Endodermal cell (in vitro differentiated cells): ENCODE results near the gene CCS. TPM values are rescaled to one million over a fixed set of nuclear protein-coding genes. Genes with fewer than 3 reads are reported as not detected.
"Not testable (repeated sequence)": the region's sequence is repeated elsewhere in the genome, so short reads cannot be mapped to it uniquely, and the experiment has no call there.

Source experiments
- DNase-seq: peaks from one replicate; pipeline ENCODE4 v3.0.0-alpha.2; 2017
- H3K27ac ChIP-seq: 2 replicates; pipeline ENCODE4 v1.5.1; 2013; ENCODE audit warnings: mild to moderate bottlenecking, low read depth, low read length, moderate library complexity
- H3K27me3 ChIP-seq: 2 replicates; pipeline ENCODE4 v1.6.1; 2013; ENCODE audit warnings: mild to moderate bottlenecking, low read length, moderate library complexity; ENCODE audit not compliant: insufficient read depth, control insufficient read depth, poor library complexity, severe bottlenecking
- H3K36me3 ChIP-seq: 2 replicates; pipeline ENCODE4 v1.7.0; 2013; ENCODE audit warnings: mild to moderate bottlenecking, low read length, moderate library complexity; ENCODE audit not compliant: control insufficient read depth, insufficient read depth
- H3K4me1 ChIP-seq: one replicate; pipeline ENCODE4 v1.7.0; 2013; ENCODE audit warnings: low read length; ENCODE audit not compliant: control insufficient read depth, insufficient read depth
- H3K4me3 ChIP-seq: 2 replicates; pipeline ENCODE4 v1.5.1; 2013; ENCODE audit warnings: mild to moderate bottlenecking, low read length, moderate library complexity
- H3K9ac ChIP-seq: 2 replicates; pipeline ENCODE4 v1.6.1; 2013; ENCODE audit warnings: mild to moderate bottlenecking, low read length, moderate library complexity; ENCODE audit not compliant: poor library complexity, severe bottlenecking; ENCODE audit errors: extremely low read depth
- H3K9me3 ChIP-seq: 2 replicates; pipeline ENCODE4 v1.6.1; 2013; ENCODE audit warnings: mild to moderate bottlenecking, low read length, moderate library complexity; ENCODE audit not compliant: control insufficient read depth
- H3K27ac Mint-ChIP-seq: 2 replicates; pipeline ENCODE4 v1.8.0; 2020; ENCODE audit warnings: mixed read lengths
- H3K27me3 Mint-ChIP-seq: 2 replicates; pipeline ENCODE4 v1.8.0; 2021; ENCODE audit warnings: mild to moderate bottlenecking, mixed read lengths; ENCODE audit not compliant: insufficient read depth
- H3K36me3 Mint-ChIP-seq: 2 replicates; pipeline ENCODE4 v1.8.0; 2020; ENCODE audit warnings: low read depth, mixed read lengths
- H3K4me1 Mint-ChIP-seq: 2 replicates; pipeline ENCODE4 v1.8.0; 2020; ENCODE audit warnings: mixed read lengths
- H3K4me3 Mint-ChIP-seq: 2 replicates; pipeline ENCODE4 v1.8.0; 2020; ENCODE audit warnings: mild to moderate bottlenecking, moderate library complexity, mixed read lengths
- H3K9me3 Mint-ChIP-seq: 2 replicates; pipeline ENCODE4 v1.8.0; 2020; ENCODE audit warnings: mild to moderate bottlenecking, mixed read lengths
- WGBS, 2 experiments: methylation state at CpG; one replicate each; pipeline versions ENCODE4 v1.1.5 to v1.1.7; 2013; ENCODE audit warnings: missing lambda C conversion rate in 2 of 2, mixed read lengths in 1 of 2; ENCODE audit not compliant: insufficient coverage in 1 of 2, insufficient read length in 1 of 2; 5-methylcytosine and 5-hydroxymethylcytosine counted together
- long read RNA-seq, 4 experiments: library from polyadenylated mRNA in 2 of 4; library from RNA in 1 of 4; library from capped mRNA in 1 of 4; stranded (forward) in 3 of 4; unstranded in 1 of 4; transcript quantifications; one replicate each; pipeline ENCODE4 v2.0.0, GENCODE V29; 2020 to 2021; ENCODE audit warnings: inconsistent platforms in 1 of 4
- polyA plus RNA-seq, 2 experiments: library from polyadenylated mRNA; stranded (reverse); fragments of 50-300 nt; gene quantifications; one replicate each; pipeline ENCODE4 v1.2.3, GENCODE V29; 2013
- total RNA-seq, 2 donors: library from RNA; stranded (reverse); fragmentation: NEBNext Ultra II Directional in 1 of 2; extraction: Animal tissue kit (Norgen Biotek cat#: 25700) in 1 of 2; gene quantifications; 2 replicates in 1 of 2; 3 replicates in 1 of 2; pipeline ENCODE4 v1.2.1, GENCODE V29; 2021
- TF ChIP-seq, protein P1 (sequence below): fragments of 200-600 bp; sonication (generic); conservative IDR thresholded peaks from 2 replicates; pipeline ENCODE4 v1.5.0; 2021; ENCODE audit warnings: antibody characterized with exemption, mild to moderate bottlenecking

The CCS gene, protein sequence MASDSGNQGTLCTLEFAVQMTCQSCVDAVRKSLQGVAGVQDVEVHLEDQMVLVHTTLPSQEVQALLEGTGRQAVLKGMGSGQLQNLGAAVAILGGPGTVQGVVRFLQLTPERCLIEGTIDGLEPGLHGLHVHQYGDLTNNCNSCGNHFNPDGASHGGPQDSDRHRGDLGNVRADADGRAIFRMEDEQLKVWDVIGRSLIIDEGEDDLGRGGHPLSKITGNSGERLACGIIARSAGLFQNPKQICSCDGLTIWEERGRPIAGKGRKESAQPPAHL
- total RNA-seq: 10 to 100 TPM; 62.9 to 64.7 TPM
- 58.9 TPM for polyA plus RNA-seq (2013, experiment 1 of 2)
- polyA plus RNA-seq (2013, experiment 2 of 2): 51.7 TPM
- long read RNA-seq, experiment 1, transcript CCS-208 (8 exons, 1,430 nt): major isoform, 15 of 25 reads
- long read RNA-seq, experiment 1, partial matches to known transcripts: 1 of 25 reads
- long read RNA-seq, experiment 1, other reads (novel, unspliced or antisense): 3 of 25 reads
- long read RNA-seq, experiment 2, transcript CCS-205 (7 exons, 1,196 nt): minor isoform, 5 of 43 reads
- long read RNA-seq, experiment 2, transcript CCS-208 (8 exons, 1,430 nt): major isoform, 25 of 43 reads
- long read RNA-seq, experiment 2, partial matches to known transcripts: 0 of 43 reads
- long read RNA-seq, experiment 2, other reads (novel, unspliced or antisense): 13 of 43 reads
- long read RNA-seq, experiment 3, transcript CCS-205 (7 exons, 1,196 nt): minor isoform, 40 of 141 reads
- long read RNA-seq, experiment 3, transcript CCS-208 (8 exons, 1,430 nt): major isoform, 61 of 141 reads
- long read RNA-seq, experiment 3, partial matches to known transcripts: 3 of 141 reads
- long read RNA-seq, experiment 3, other reads (novel, unspliced or antisense): 37 of 141 reads
- long read RNA-seq, experiment 4, transcript CCS-208 (8 exons, 1,430 nt): major isoform, 233 of 314 reads
- long read RNA-seq, experiment 4, transcript CCS-205 (7 exons, 1,196 nt): minor isoform, 37 of 314 reads
- long read RNA-seq, experiment 4, partial matches to known transcripts: 14 of 314 reads
- long read RNA-seq, experiment 4, other reads (novel, unspliced or antisense): 27 of 314 reads

DNA sequence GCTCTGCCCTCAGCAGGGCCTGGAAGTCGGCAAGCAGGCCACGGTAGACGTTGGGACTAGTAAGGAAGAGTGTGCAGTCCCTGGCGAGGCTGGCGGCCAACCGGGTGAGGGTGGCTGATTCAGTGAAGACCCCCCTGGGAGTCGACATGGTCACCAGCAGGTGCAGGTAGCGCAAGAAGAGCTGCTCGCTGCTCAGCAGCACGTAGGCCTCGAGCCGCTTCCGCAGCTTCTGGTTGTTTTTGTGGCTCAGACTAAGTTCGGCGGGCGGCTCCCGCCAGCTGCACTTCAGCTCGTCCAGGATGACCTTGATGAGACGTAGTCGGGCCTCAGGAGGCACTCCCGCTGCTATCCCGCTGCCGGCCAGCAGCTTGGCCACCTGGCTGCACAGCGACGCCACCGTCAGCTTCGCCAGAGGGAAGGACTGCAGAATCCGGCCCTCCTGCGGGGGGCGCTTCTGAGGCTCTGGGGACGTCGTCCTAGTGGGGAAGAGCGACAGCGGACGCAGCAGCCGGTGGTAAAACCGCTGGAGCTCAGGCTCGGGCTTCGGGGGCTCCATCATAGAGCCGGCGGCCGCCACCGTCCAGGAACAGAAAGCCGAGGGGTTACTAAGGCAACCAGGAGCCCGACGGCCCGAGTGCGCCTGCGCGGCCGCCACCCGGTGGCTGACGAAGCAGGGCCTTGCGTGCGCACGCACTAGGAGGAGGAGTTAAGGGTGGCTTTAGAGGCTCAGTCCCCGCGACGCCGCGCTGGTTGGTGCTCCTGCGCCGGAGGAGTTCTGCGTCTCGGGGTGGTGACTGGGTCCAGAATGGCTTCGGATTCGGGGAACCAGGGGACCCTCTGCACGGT lies at the start of gene CCS, which contains the start of gene CCDC87:
CCS (plus strand) TSS at position 729 of the 846 bp plus-strand sequence; CDS start at position 806, 77 bp downstream.
CCDC87 (minus strand) TSS at position 607 of the 846 bp plus-strand sequence; CDS start at position 559, 48 bp downstream.
- DNase-seq: peak; percentile 98
- Histone ChIP-seq H3K36me3 (peaks cover 5% of the 10 kb centered on the region), H3K27ac (peak within 1 kb of the TSS; percentile 71), H3K4me3 (peak within 1 kb of the TSS; percentile 94), H3K9me3 (peaks cover 26% of the 10 kb centered on the region), H3K9ac (peak within 1 kb of the TSS; percentile 67), H3K27me3 (no peaks in the 10 kb centered on the region), H3K4me1 (no peaks in the 10 kb centered on the region)
- peak within 1 kb of the TSS; percentile 98 for H3K27ac Mint-ChIP-seq
- WGBS, 2 experiments: 19 to 20% methylated on average over 25 to 68 of the region's 68 CpGs
- peaks cover 31% of the 10 kb centered on the region for H3K9me3 Mint-ChIP-seq
- H3K27me3 Mint-ChIP-seq: peaks cover 25% of the 10 kb centered on the region
- peaks cover 10% of the 10 kb centered on the region for H3K4me1 Mint-ChIP-seq
- peak within 1 kb of the TSS; percentile 88 for H3K4me3 Mint-ChIP-seq
- TF ChIP-seq, protein P1, sequence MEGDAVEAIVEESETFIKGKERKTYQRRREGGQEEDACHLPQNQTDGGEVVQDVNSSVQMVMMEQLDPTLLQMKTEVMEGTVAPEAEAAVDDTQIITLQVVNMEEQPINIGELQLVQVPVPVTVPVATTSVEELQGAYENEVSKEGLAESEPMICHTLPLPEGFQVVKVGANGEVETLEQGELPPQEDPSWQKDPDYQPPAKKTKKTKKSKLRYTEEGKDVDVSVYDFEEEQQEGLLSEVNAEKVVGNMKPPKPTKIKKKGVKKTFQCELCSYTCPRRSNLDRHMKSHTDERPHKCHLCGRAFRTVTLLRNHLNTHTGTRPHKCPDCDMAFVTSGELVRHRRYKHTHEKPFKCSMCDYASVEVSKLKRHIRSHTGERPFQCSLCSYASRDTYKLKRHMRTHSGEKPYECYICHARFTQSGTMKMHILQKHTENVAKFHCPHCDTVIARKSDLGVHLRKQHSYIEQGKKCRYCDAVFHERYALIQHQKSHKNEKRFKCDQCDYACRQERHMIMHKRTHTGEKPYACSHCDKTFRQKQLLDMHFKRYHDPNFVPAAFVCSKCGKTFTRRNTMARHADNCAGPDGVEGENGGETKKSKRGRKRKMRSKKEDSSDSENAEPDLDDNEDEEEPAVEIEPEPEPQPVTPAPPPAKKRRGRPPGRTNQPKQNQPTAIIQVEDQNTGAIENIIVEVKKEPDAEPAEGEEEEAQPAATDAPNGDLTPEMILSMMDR: peak; percentile 96
- peaks cover 16% of the 10 kb centered on the region for H3K36me3 Mint-ChIP-seq

DNA sequence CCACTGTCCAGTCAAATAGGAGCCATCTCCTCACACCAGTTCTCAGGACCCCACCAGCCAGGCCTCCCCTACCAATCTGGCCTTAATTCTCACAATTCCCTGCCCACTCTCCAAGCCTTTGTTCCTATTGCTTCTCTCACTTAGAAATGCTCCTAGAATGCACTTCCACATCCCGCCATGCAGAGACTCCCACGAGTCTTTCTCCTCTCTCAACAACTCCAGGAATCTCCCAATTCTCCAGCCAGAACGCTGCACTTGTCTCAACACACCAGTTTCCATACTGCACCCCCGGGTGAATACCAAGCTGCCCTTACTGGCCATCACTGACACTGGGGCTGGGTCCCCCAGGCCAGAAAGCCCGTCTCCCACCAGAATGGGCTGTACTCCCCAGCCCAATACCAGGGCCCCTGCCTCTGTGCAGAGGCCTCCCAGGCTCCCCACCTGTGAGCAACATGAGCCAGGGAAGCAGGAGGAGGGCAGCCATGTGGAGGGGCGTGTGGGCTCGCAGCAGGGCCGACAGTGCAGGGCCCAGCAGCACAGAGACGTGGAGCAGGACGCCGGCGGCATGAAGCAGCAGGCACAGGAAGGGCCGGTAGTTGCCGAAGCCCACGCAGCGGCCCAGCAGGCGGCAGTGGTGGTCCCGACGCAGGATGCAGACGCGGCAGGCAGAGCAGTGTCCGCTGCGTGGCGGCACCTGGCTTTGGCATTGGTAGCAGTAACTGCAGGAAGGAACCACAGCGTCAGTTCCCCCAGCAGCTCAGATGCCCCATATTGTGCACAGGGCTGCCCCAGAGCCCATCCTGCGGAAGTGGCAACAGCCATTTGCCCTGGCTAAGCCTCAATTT lies 49.5 kb upstream of the CCS start:
- peaks cover 27% of the 10 kb centered on the region for H3K36me3 Mint-ChIP-seq
- Histone ChIP-seq H3K27me3 (no peaks in the 10 kb centered on the region), H3K9me3 (no peaks in the 10 kb centered on the region), H3K27ac (no peak overlapping the region), H3K4me1 (no peaks in the 10 kb centered on the region), H3K4me3 (no peak overlapping the region), H3K9ac (no peak overlapping the region), H3K36me3 (no peaks in the 10 kb centered on the region)
- WGBS, 2 experiments: 69 to 72% methylated on average over 25 to 26 of the region's 26 CpGs
- H3K4me1 Mint-ChIP-seq: peaks cover 17% of the 10 kb centered on the region
- peak; percentile 88 for DNase-seq
- TF ChIP-seq, protein P1: peak; percentile 77
- peak overlapping the region; percentile 19 for H3K27ac Mint-ChIP-seq
- peak overlapping the region; percentile 15 for H3K4me3 Mint-ChIP-seq
- no peaks in the 10 kb centered on the region for H3K9me3 Mint-ChIP-seq
- H3K27me3 Mint-ChIP-seq: peaks cover 1% of the 10 kb centered on the region

DNA sequence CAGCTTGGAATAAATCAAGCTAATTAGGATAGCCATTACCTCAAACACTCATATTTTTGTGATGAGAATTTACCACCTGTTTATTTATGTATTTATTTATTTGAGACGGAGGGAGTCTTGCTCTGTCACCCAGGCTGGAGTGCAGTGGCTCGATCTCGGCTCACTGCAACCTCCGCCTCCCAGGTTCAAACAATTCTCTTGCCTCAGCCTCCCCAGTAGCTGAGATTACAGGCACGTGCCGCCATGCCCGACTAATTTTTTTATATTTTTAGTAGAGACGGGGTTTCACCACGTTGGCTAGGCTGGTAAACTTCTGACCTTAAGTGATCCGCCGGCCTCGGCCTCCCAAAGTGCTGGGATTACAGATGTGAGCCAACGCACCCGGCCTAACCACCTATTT lies 48.0 kb upstream of the CCS start:
- peaks cover 24% of the 10 kb centered on the region for H3K4me1 Mint-ChIP-seq
- H3K4me1 ChIP-seq, H3K27me3 ChIP-seq, H3K9me3 ChIP-seq, H3K36me3 ChIP-seq, H3K27me3 Mint-ChIP-seq, H3K27ac ChIP-seq, DNase-seq, H3K9me3 Mint-ChIP-seq: not testable (repeated sequence)
- H3K27ac Mint-ChIP-seq: peak overlapping the region; percentile 4
- Histone ChIP-seq H3K4me3 (peak overlapping the region; percentile 91), H3K9ac (peak overlapping the region; percentile 82)
- peak overlapping the region; percentile 69 for H3K4me3 Mint-ChIP-seq
- WGBS, 2 experiments: 86 to 91% methylated on average over 12 to 14 of the region's 14 CpGs
- H3K36me3 Mint-ChIP-seq: peaks cover 22% of the 10 kb centered on the region
